H9 (cell line): ENCODE results near the gene DAPK1. TPM values are rescaled to one million over a fixed set of nuclear protein-coding genes. Genes with fewer than 3 reads are reported as not detected.

ENCODE experiments used
- DNase-seq: peaks from one replicate; pipeline ENCODE4 v3.0.0-alpha.2; 2017
- H2AFZ ChIP-seq: one replicate; pipeline ENCODE4 v1.6.1; 2013; ENCODE audit warnings: mild to moderate bottlenecking, low read length, control low read depth, moderate library complexity
- H2AK5ac ChIP-seq: 2 replicates; pipeline ENCODE4 v1.6.1; 2013; ENCODE audit warnings: low read length, control low read depth, mixed read lengths; ENCODE audit not compliant: insufficient read length
- H2BK120ac ChIP-seq: one replicate; pipeline ENCODE4 v1.6.1; 2013; ENCODE audit warnings: low read depth, mild to moderate bottlenecking, low read length, control low read depth, inconsistent platforms; ENCODE audit not compliant: poor library complexity, severe bottlenecking
- H2BK12ac ChIP-seq: 2 replicates; pipeline ENCODE4 v1.6.1; 2013; ENCODE audit warnings: low read length, control low read depth, mixed read lengths, low read depth; ENCODE audit not compliant: insufficient read length
- H2BK15ac ChIP-seq: 2 replicates; pipeline ENCODE4 v1.6.1; 2013; ENCODE audit warnings: low read depth, low read length, control low read depth
- H2BK20ac ChIP-seq: one replicate; pipeline ENCODE4 v1.6.1; 2013; ENCODE audit warnings: low read depth, mild to moderate bottlenecking, low read length, control low read depth, inconsistent platforms; ENCODE audit not compliant: poor library complexity, severe bottlenecking
- H2BK5ac ChIP-seq: 2 replicates; pipeline ENCODE4 v1.6.1; 2013; ENCODE audit warnings: low read length, control low read depth, mixed read lengths; ENCODE audit not compliant: insufficient read length
- H3K14ac ChIP-seq: 2 replicates; pipeline ENCODE4 v1.6.1; 2013; ENCODE audit warnings: low read length, control low read depth; ENCODE audit not compliant: insufficient read depth
- H3K18ac ChIP-seq: 2 replicates; pipeline ENCODE4 v1.6.1; 2013; ENCODE audit warnings: low read depth, mild to moderate bottlenecking, mixed read lengths, low read length, control low read depth; ENCODE audit not compliant: insufficient read length
- H3K23ac ChIP-seq: 2 replicates; pipeline ENCODE4 v1.6.1; 2013; ENCODE audit warnings: low read length, control low read depth, mixed read lengths, low read depth; ENCODE audit not compliant: insufficient read length
- H3K23me2 ChIP-seq: 2 replicates; pipeline ENCODE4 v1.6.1; 2013; ENCODE audit warnings: low read depth, mild to moderate bottlenecking, mixed read lengths, low read length, control low read depth; ENCODE audit not compliant: insufficient read length, poor library complexity, severe bottlenecking
- H3K27ac ChIP-seq: 2 replicates; pipeline ENCODE4 v1.5.1; 2013; ENCODE audit warnings: low read length, control low read depth, mixed read lengths, low read depth; ENCODE audit not compliant: insufficient read length
- H3K27me3 ChIP-seq: 2 replicates; pipeline ENCODE4 v1.6.1; 2013; ENCODE audit warnings: low read length, control low read depth, inconsistent platforms; ENCODE audit not compliant: insufficient read depth
- H3K4ac ChIP-seq: 2 replicates; pipeline ENCODE4 v1.6.1; 2013; ENCODE audit warnings: low read depth, mild to moderate bottlenecking, control low read depth, inconsistent platforms, low read length, moderate library complexity
- H3K4me1 ChIP-seq: 2 replicates; pipeline ENCODE4 v1.6.1; 2013; ENCODE audit warnings: low read length, control low read depth, inconsistent platforms; ENCODE audit not compliant: insufficient read depth
- H3K4me2 ChIP-seq: 2 replicates; pipeline ENCODE4 v1.6.1; 2013; ENCODE audit warnings: low read length, control low read depth, mixed read lengths; ENCODE audit not compliant: insufficient read length, insufficient read depth
- H3K56ac ChIP-seq: 2 replicates; pipeline ENCODE4 v1.6.1; 2013; ENCODE audit warnings: low read depth, mild to moderate bottlenecking, mixed read lengths, low read length, control low read depth; ENCODE audit not compliant: insufficient read length
- H3K79me1 ChIP-seq: 2 replicates; pipeline ENCODE4 v1.6.1; 2013; ENCODE audit warnings: low read depth, mild to moderate bottlenecking, moderate library complexity, low read length, control low read depth, inconsistent platforms; ENCODE audit not compliant: insufficient read depth, poor library complexity, severe bottlenecking
- H3K79me2 ChIP-seq: 2 replicates; pipeline ENCODE4 v1.6.1; 2013; ENCODE audit warnings: low read length, control low read depth, inconsistent platforms; ENCODE audit not compliant: insufficient read depth
- H3K9ac ChIP-seq: 2 replicates; pipeline ENCODE4 v1.6.1; 2013; ENCODE audit warnings: low read length, control low read depth, mixed read lengths; ENCODE audit not compliant: insufficient read length; ENCODE audit errors: extremely low read depth
- H3K9me3 ChIP-seq: one replicate; pipeline ENCODE4 v1.6.1; 2013; ENCODE audit warnings: low read depth, low read length, inconsistent platforms; ENCODE audit not compliant: control insufficient read depth
- H3T11ph ChIP-seq: one replicate; pipeline ENCODE4 v1.6.1; 2013; ENCODE audit warnings: mild to moderate bottlenecking, low read length, control low read depth, inconsistent platforms
- H4K20me1 ChIP-seq: one replicate; pipeline ENCODE4 v1.6.1; 2013; ENCODE audit not compliant: control insufficient read depth, insufficient read length, insufficient read depth
- H4K5ac ChIP-seq: 2 replicates; pipeline ENCODE4 v1.6.1; 2013; ENCODE audit warnings: low read depth, mild to moderate bottlenecking, mixed read lengths, low read length, control low read depth; ENCODE audit not compliant: insufficient read length
- H4K8ac ChIP-seq: replicated peaks from 2 replicates; pipeline ENCODE4 v1.6.1; 2013; ENCODE audit warnings: low read length, control low read depth, mixed read lengths, low read depth; ENCODE audit not compliant: insufficient read length
- H4K91ac ChIP-seq: 2 replicates; pipeline ENCODE4 v1.6.1; 2013; ENCODE audit warnings: low read depth, mild to moderate bottlenecking, moderate library complexity, mixed read lengths, low read length, control low read depth; ENCODE audit not compliant: insufficient read length
- H3K27ac Mint-ChIP-seq, 3 experiments: 2 replicates in 2 of 3; 3 replicates in 1 of 3; pipeline ENCODE4 v1.8.0; 2020 to 2021; ENCODE audit warnings: mixed read lengths in 3 of 3, mild to moderate bottlenecking in 1 of 3, moderate library complexity in 1 of 3
- H3K27me3 Mint-ChIP-seq: 2 replicates; pipeline ENCODE4 v1.8.0; 2021; ENCODE audit warnings: low read depth, mild to moderate bottlenecking, moderate library complexity, mixed read lengths
- H3K36me3 Mint-ChIP-seq, 3 experiments: 2 replicates in 2 of 3; 3 replicates in 1 of 3; pipeline ENCODE4 v1.8.0; 2020 to 2021; ENCODE audit warnings: low read depth in 3 of 3, mixed read lengths in 3 of 3; ENCODE audit not compliant: insufficient read depth in 1 of 3
- H3K4me1 Mint-ChIP-seq, 2 experiments: 2 replicates each; pipeline ENCODE4 v1.8.0; 2020; ENCODE audit warnings: mixed read lengths in 2 of 2
- H3K4me3 Mint-ChIP-seq, 2 experiments: 2 replicates in 1 of 2; 3 replicates in 1 of 2; pipeline ENCODE4 v1.8.0; 2020 to 2021; ENCODE audit warnings: mild to moderate bottlenecking in 2 of 2, mixed read lengths in 2 of 2, moderate library complexity in 1 of 2
- H3K9me3 Mint-ChIP-seq, 2 experiments: 2 replicates in 1 of 2; 3 replicates in 1 of 2; pipeline ENCODE4 v1.8.0; 2020; ENCODE audit warnings: mild to moderate bottlenecking in 2 of 2, mixed read lengths in 2 of 2, moderate library complexity in 1 of 2
- total RNA-seq: library from RNA; stranded (reverse); gene quantifications from 2 replicates; pipeline ENCODE4 v1.2.1, GENCODE V29; 2021
- TF ChIP-seq, protein P1 (sequence below): fragments of 200-600 bp; sonication (generic); conservative IDR thresholded peaks from 3 replicates; pipeline ENCODE4 v1.8.0; 2021; ENCODE audit warnings: antibody characterized with exemption, mild to moderate bottlenecking

DAPK1 gene
- total RNA-seq, 1 experiment from 2014 or later = 79.4 TPM

GRCh38 chr9:87588339-87588738 lies 90.7 kb downstream of the DAPK1 start:
- no peak overlapping the region for H2BK120ac ChIP-seq
- H3K18ac ChIP-seq = no peak overlapping the region
- no peaks in the 10 kb centered on the region for H4K20me1 ChIP-seq
- H3T11ph ChIP-seq = no peak overlapping the region
- H4K91ac ChIP-seq = no peak overlapping the region
- no peak overlapping the region for H3K14ac ChIP-seq
- H3K56ac ChIP-seq = no peak overlapping the region
- no peak overlapping the region for H3K4me2 ChIP-seq
- no peak overlapping the region for H2BK15ac ChIP-seq
- H3K9me3 Mint-ChIP-seq = no peaks in the 10 kb centered on the region
- H3K4ac ChIP-seq = no peak overlapping the region
- no peaks in the 10 kb centered on the region for H3K79me1 ChIP-seq
- H3K36me3 Mint-ChIP-seq = peaks cover 0 to 2% (median 0%) of the 10 kb centered on the region in 3 experiments; a peak in 1 of 7 replicates
- peaks cover 18 to 24% of the 10 kb centered on the region in 2 experiments for H3K4me1 Mint-ChIP-seq
- H3K27me3 ChIP-seq = no peaks in the 10 kb centered on the region
- no peak overlapping the region for H3K27ac Mint-ChIP-seq
- no peak overlapping the region for H3K23ac ChIP-seq
- H3K4me1 ChIP-seq = peaks cover 5% of the 10 kb centered on the region; the same call in 1 of the 2 replicates
- H2BK12ac ChIP-seq = no peak overlapping the region
- H2AFZ ChIP-seq = no peak overlapping the region
- H3K23me2 ChIP-seq = no peaks in the 10 kb centered on the region
- no peaks in the 10 kb centered on the region; the same call in 1 of the 2 replicates for H3K79me2 ChIP-seq
- no peak overlapping the region for H2AK5ac ChIP-seq
- H4K5ac ChIP-seq = no peak overlapping the region
- no peak overlapping the region for H2BK20ac ChIP-seq
- H3K4me3 Mint-ChIP-seq = no peak overlapping the region
- no peaks in the 10 kb centered on the region for H3K27me3 Mint-ChIP-seq
- no peaks in the 10 kb centered on the region for H3K9me3 ChIP-seq
- no peak overlapping the region for H2BK5ac ChIP-seq
- TF ChIP-seq, protein P1, sequence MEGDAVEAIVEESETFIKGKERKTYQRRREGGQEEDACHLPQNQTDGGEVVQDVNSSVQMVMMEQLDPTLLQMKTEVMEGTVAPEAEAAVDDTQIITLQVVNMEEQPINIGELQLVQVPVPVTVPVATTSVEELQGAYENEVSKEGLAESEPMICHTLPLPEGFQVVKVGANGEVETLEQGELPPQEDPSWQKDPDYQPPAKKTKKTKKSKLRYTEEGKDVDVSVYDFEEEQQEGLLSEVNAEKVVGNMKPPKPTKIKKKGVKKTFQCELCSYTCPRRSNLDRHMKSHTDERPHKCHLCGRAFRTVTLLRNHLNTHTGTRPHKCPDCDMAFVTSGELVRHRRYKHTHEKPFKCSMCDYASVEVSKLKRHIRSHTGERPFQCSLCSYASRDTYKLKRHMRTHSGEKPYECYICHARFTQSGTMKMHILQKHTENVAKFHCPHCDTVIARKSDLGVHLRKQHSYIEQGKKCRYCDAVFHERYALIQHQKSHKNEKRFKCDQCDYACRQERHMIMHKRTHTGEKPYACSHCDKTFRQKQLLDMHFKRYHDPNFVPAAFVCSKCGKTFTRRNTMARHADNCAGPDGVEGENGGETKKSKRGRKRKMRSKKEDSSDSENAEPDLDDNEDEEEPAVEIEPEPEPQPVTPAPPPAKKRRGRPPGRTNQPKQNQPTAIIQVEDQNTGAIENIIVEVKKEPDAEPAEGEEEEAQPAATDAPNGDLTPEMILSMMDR = no peak
- no peak for DNase-seq
- H3K9ac ChIP-seq = no peak overlapping the region
- H3K27ac ChIP-seq = no peak overlapping the region
- H4K8ac ChIP-seq = no peak overlapping the region
